COLO668 (cell line): ENCODE measurements around the gene SLC35E4.
A peak's percentile ranks its signal among the peaks of the same experiment; 100 is the strongest.
"Not testable (repeated sequence)": the region's sequence is repeated elsewhere in the genome, so short reads cannot be mapped to it uniquely, and the experiment has no call there.

Experiments
- DNase-seq: peaks from one replicate; lab custom pipeline; 2025; ENCODE audit not compliant: unreplicated experiment; lab: John Stamatoyannopoulos, UW

SLC35E4 gene

GRCh38 chr22:30610299-30610698, 25.3 kb upstream of the SLC35E4 start:
- no peak for DNase-seq

- no peak for DNase-seq
These were observed 24.4 kb upstream of the SLC35E4 start for GRCh38 chr22:30611197-30611596.

GRCh38 chr22:30612789-30613188, 22.8 kb upstream of the SLC35E4 start:
- no peak for DNase-seq

GRCh38 chr22:30614268-30614667, 21.3 kb upstream of the SLC35E4 start:
- DNase-seq: no peak

GRCh38 chr22:30614879-30615278, 20.7 kb upstream of the SLC35E4 start:
- no peak for DNase-seq

GRCh38 chr22:30615543-30615954, 20.0 kb upstream of the SLC35E4 start:
- DNase-seq: no peak

- DNase-seq: no peak
These were observed 17.8 kb upstream of the SLC35E4 start for GRCh38 chr22:30617819-30618218.

GRCh38 chr22:30619909-30620308, 15.7 kb upstream of the SLC35E4 start:
- not testable (repeated sequence) for DNase-seq

- DNase-seq: no peak
These were observed 9.2 kb upstream of the SLC35E4 start for GRCh38 chr22:30626413-30626812.

- no peak for DNase-seq
These were observed 8.1 kb upstream of the SLC35E4 start for GRCh38 chr22:30627471-30627870.

GRCh38 chr22:30628491-30628890, 7.1 kb upstream of the SLC35E4 start:
- no peak for DNase-seq

- DNase-seq: not testable (repeated sequence)
These were observed 4.1 kb upstream of the SLC35E4 start for GRCh38 chr22:30631469-30631868.

GRCh38 chr22:30634471-30635233, 929 bp upstream of the SLC35E4 start:
- DNase-seq: peak; percentile 77

GRCh38 chr22:30636226-30637077, 871 bp downstream of the SLC35E4 start:
- peak; percentile 61 for DNase-seq

- no peak for DNase-seq
These were observed 2.1 kb downstream of the SLC35E4 start for GRCh38 chr22:30637701-30638114.

- no peak for DNase-seq
These were observed 4.8 kb downstream of the SLC35E4 start for GRCh38 chr22:30640361-30640760.

- DNase-seq: no peak
These were observed 5.4 kb downstream of the SLC35E4 start for GRCh38 chr22:30640839-30641430.

- no peak for DNase-seq
These were observed 7.7 kb downstream of the SLC35E4 start for GRCh38 chr22:30643055-30643875.

GRCh38 chr22:30646518-30647160, 11.1 kb downstream of the SLC35E4 start:
- DNase-seq: no peak

GRCh38 chr22:30647536-30647935, 12.0 kb downstream of the SLC35E4 start:
- no peak for DNase-seq
